OCI-M1 (cell line): ENCODE results near the gene NUP107.

ENCODE experiments used
- DNase-seq: peaks from one replicate; lab custom pipeline; 2025; lab: John Stamatoyannopoulos, UW

Gene NUP107

GRCh38 chr12:68743356-68743755 lies 56.6 kb downstream of the NUP107 start:
- no peak for DNase-seq

DNA sequence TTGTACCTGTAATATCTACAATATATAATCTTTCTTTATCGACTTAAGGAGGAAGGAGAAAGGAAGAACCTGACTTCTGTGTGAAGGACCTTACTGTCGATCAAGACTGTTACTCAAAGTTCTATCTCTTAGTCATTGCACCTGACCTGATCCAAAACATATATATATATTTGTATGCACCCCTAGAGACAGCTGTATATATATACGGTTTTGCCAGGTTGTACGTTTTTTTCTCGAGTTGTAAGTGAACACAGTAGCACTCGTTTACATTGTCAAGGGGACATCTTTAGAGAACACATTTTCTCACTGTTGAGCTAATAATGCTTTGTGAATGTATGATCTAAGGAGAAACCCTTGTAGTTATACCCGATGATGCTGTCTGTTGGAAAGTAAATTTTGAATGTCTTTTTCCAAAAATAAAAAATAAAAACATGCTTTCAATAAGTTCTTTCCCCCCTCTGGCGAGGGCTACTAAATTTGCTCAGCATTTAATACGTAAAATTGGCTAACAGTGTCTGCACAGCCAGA lies 58.7 kb downstream of the NUP107 start:
- DNase-seq: peak; percentile 82

DNA sequence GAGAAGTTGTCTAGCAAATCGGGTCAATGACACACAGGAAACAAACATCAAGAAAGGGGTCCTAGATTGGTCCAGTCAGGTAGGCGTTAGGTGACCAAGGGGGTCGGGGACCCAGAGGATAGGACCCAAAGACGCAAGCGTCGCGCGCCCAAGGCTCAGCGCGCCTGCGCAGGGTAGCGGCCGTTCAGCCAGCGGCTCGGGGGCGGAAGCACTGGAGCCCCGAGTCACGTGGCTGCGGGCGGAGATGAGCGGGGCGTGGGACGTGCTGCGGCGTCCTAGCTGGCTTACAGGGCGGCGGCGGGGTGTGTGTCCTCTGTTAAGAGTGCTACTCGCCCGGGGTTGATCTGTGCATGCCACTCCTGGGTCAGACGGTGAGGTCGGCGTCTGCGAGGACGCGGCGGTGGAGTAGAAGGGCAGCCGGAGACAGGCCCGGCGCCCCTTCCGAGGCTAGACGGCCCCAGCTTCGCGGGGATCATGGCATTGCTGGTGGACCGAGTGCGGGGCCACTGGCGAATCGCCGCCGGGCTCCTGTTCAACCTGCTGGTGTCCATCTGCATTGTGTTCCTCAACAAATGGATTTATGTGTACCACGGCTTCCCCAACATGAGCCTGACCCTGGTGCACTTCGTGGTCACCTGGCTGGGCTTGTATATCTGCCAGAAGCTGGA lies 59.3 kb downstream of the NUP107 start, which contains the start of gene SLC35E3:
Gene SLC35E3 (plus strand): TSS at position 273 of the 668 bp plus-strand sequence. CDS start 202 bp downstream, at position 475.
- DNase-seq: peak; percentile 99

GRCh38 chr12:68746572-68747180 lies 59.9 kb downstream of the NUP107 start:
- DNase-seq: peak; percentile 87

GRCh38 chr12:68749443-68749842 lies 62.7 kb downstream of the NUP107 start:
- DNase-seq: no peak

- no peak for DNase-seq
Observed at GRCh38 chr12:68749861-68750260, 63.1 kb downstream of the NUP107 start.

- DNase-seq: no peak
Observed at GRCh38 chr12:68750506-68750905, 63.7 kb downstream of the NUP107 start.

GRCh38 chr12:68755536-68756243 lies 68.9 kb downstream of the NUP107 start:
- no peak for DNase-seq

DNA sequence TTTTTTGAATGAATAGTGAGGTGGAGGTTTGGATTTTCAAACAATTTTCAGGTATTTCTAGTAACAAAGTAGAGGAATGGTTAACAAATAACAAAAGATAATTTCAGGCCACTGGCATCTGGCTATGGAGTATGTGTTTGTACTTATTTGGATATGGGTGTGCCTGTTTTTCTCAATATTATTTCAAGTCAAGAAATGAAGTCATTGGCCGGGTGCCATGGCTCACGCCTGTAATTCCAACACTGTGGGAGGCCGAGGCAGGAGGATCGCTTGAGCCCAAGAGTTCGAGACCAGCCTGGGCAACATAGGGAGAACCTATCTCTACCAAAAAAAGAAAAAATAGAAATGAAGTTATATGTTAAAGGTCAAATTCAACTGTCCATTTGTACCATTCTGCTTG lies 73.1 kb downstream of the NUP107 start:
- no peak for DNase-seq

DNA sequence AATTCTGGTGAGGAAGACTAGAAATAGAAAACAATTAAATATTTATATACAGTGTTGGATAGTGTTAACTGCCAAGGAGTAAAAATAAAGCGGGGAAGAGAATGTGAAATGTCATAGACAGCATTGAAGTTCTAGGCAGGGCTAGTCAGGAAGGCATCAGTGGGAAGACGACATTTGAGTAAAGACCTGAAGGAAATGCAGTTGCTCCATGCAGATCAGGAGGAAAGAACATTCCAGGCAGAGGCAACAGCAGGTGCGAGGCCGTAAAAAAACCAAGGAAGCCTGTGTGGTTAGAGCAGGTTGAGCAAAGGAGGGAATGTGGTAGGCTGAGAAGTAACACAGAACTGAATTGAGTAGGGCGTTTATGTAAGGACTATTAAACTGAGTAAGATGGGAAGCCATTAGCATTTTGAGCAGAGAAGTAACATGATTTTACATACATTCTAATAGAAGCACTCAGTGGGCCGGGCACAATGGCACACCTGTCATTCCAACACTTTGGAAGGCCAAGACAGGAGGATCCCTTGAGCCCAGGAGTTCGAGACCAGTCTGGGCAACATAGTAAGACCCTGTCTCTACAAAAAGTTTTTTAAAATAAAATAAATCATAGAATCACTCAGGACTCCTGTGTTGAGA lies 74.1 kb downstream of the NUP107 start:
- DNase-seq: no peak

DNA sequence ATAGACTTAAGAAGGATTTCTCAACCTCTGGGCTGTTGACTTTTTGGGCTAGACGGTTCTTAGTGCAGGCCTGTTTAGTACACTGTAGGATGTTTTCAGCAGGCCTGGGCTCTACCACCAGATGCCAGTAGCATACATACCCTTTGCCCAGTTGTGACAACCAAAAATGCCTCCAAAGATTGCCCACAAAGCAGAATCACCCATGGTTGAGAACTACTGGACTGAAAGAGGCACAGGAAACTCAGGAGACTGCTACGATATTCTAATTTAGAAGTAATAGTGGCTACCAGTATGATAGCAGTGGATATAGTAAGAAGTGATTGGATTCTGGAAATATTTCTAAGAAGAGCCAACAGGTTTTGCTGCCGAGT lies 74.6 kb downstream of the NUP107 start:
- DNase-seq: no peak

GRCh38 chr12:68761901-68762630 lies 75.3 kb downstream of the NUP107 start:
- DNase-seq: no peak

DNA sequence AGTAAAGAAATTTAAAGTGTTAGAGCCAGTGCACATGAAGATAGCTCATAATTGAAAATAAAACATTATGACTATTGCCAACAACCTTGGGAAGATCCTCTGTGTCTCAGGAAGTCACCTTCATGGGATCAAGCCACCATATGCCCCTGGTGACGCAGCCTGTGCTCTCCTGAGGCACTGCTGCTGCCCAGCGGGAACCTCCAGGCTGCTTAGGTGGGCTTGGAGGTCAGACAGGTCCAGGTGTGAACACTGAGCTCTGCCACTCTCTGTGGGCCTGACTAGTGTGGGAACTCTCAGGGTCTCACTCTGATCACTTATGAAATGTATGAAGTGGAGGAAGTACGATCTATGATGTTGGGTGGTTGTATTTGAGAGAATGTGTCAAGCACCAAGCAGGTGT lies 75.9 kb downstream of the NUP107 start:
- no peak for DNase-seq

DNA sequence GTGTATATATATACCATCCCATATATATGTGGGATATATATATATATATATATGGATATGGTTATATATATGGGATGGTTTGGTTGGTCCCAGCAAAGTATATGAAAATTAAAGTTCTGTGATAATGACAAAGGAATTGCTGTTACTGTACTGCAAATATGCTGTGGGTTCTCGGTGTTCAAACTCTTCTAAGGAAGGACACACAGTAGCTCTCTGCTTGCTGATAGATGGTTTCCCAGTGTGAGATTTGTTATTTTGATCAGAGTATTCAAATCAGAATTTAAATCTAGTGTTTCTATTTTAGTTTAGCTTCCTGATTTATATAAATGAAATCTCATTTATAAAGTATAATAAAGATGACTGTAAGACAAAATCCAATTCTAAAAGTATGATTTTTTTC lies 78.9 kb downstream of the NUP107 start:
- DNase-seq: no peak

GRCh38 chr12:68766646-68767045 lies 79.9 kb downstream of the NUP107 start:
- DNase-seq: no peak

- no peak for DNase-seq
Observed at GRCh38 chr12:68767191-68767590, 80.4 kb downstream of the NUP107 start.

GRCh38 chr12:68768431-68768939 lies 81.7 kb downstream of the NUP107 start:
- DNase-seq: no peak

DNA sequence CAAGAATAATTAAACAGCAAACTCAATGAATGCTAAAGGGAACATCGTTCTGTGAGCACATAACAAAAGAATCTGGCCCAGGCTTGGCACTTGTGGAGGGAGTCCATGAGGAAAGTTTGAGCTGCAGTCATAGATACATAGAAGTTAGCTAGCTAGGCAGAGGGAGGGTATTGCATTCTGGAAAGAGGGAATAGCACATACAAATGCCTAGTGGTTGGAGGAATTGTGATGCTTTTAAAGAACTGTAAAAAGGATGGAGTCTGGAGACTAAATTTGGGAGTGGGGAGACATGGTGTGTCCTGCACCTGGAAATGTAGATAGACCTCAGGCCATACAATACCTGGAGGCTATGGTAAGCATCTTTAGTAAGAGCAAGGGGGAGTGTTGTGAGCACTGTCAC lies 83.2 kb downstream of the NUP107 start:
- no peak for DNase-seq

DNA sequence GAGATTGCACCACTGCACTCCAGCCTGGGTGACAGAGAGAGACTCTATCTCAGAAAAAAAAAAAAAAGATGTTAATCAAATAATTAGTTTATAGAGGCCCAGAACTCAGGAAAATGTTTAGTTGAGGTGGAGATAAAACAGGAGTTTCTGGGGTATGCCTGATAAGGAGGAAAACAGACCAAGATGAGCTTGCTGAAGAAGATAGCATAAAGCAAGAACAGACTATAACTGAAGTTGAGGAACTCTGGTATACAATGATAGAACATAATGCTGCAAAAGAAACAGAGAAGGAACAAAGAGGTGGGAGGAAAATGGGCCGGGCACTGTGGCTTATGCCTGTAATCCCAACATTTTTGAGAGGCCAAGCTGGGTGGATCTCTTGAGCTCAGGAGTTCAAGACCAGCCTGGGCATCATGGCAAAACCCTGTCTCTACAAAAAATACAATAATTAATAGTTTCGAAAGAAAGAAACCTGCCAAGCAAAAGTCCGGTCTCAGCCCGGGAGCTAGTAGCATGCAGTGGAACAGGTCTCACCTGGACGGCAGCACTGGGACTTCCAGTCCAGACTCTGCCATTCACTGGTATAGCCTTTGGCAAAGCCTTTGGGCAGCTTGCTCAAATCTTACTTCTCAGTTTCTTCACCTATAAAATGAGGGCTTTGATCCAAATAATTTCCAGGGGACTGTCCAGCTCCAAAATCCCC lies 84.6 kb downstream of the NUP107 start:
- peak; percentile 76 for DNase-seq

DNA sequence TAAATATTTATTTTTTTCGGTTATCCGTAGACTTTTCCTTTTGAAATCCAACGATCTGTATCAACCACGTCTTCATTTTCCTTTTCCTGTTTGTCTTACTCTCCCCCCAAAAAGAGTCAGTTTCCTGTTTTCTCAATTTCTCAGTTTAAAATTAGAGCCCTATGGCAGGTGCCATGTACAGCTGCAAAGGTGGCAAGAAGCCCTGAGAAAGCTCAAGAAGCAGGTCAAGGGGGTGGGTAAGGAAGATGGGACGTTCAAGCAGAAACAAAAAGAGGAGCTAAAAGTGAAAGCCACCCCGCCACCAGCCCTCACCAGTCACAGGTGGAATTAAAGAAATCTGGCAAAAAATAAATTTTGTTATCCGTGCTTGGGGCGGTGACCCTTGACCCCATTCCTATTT lies 85.9 kb downstream of the NUP107 start:
- DNase-seq: no peak

- DNase-seq: no peak
Observed at GRCh38 chr12:68773582-68773981, 86.8 kb downstream of the NUP107 start.
